IMR-90 (cell line): ENCODE data around the gene KIAA0825.

Source experiments
- CTCF ChIP-seq: conservative IDR thresholded peaks from 2 replicates; pipeline ENCODE4 v1.5.1; 2012; ENCODE audit warnings: mild to moderate bottlenecking, low read depth, low read length, improper control_type of control experiment
- POLR2A ChIP-seq: IDR thresholded peaks from 2 replicates; pipeline ENCODE4 v1.6.1; 2012; ENCODE audit warnings: mild to moderate bottlenecking, low read depth, low read length
- SMC3 ChIP-seq: fragments of 150-350 bp; IDR thresholded peaks from 2 replicates; pipeline ENCODE4 v1.6.1; 2016; ENCODE audit warnings: low read depth, mild to moderate bottlenecking, antibody characterized with exemption, low read length, moderate library complexity

GRCh38 chr5:94314460-94315131 is 303.8 kb downstream of the KIAA0825 start:
- no peak for TF ChIP-seq POLR2A
- TF ChIP-seq CTCF = no peak
- no peak for TF ChIP-seq SMC3
